Neural cell (in vitro differentiated cells): ENCODE data around the gene ARHGAP5.

Experiments
- EP300 ChIP-seq: fragments of 450-650 bp; conservative IDR thresholded peaks from 2 replicates; pipeline ENCODE4 v1.6.1; 2014; ENCODE audit warnings: antibody characterized with exemption, mild to moderate bottlenecking, moderate library complexity; ENCODE audit not compliant: poor library complexity, severe bottlenecking
- EZH2 ChIP-seq: fragments of 200-600, 300-800 bp; shearing (Covaris generic), sonication (generic); IDR thresholded peaks from 2 replicates; pipeline ENCODE4 v1.6.1; 2014; ENCODE audit warnings: antibody characterized with exemption, low read length, borderline replicate concordance, mild to moderate bottlenecking; ENCODE audit not compliant: insufficient read depth, poor library complexity, severe bottlenecking
- MXI1 ChIP-seq: fragments of 450-650 bp; conservative IDR thresholded peaks from 2 replicates; pipeline ENCODE4 v1.6.1; 2014; ENCODE audit warnings: antibody characterized with exemption, mild to moderate bottlenecking; ENCODE audit not compliant: poor library complexity, severe bottlenecking
- POLR2AphosphoS5 ChIP-seq: IDR thresholded peaks from 2 replicates; pipeline ENCODE4 v1.6.1; 2012
- RAD21 ChIP-seq: fragments of 450-650 bp; conservative IDR thresholded peaks from 2 replicates; pipeline ENCODE4 v1.6.1; 2014; ENCODE audit warnings: antibody characterized with exemption, mild to moderate bottlenecking, moderate library complexity
- SMC3 ChIP-seq: fragments of 450-650 bp; conservative IDR thresholded peaks from 2 replicates; pipeline ENCODE4 v1.6.1; 2014; ENCODE audit warnings: antibody characterized with exemption, mild to moderate bottlenecking, moderate library complexity; ENCODE audit not compliant: poor library complexity
- TAF1 ChIP-seq: IDR thresholded peaks from 2 replicates; pipeline ENCODE4 v1.6.1; 2012; ENCODE audit warnings: low read depth
- TF ChIP-seq, protein P1 (sequence below): fragments of 450-650 bp; IDR thresholded peaks from 2 replicates; pipeline ENCODE4 v1.5.1; 2014; ENCODE audit warnings: antibody characterized with exemption, mild to moderate bottlenecking, moderate library complexity; ENCODE audit not compliant: poor library complexity, severe bottlenecking
- TF ChIP-seq, protein P2 (sequence below): IDR thresholded peaks from 2 replicates; pipeline ENCODE4 v1.6.1; 2012; ENCODE audit warnings: borderline replicate concordance

DNA sequence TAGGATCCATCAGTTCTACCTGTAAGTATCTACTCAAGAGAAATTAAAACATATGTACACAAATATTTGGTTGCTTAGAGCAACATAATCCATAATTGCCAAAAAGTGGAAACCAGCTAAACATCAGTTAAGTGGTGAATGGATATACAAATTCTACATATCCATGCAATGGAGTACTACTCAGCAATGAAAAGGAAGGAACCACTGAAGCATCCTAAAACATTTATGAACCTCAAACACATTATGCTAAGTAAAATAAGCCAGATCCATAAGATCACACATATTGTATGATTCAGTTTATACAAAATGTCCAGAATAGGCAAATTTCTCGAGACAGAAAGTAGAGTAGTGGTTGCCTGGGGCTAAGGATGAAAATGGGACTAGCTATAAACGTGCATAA, 8.4 kb upstream of the ARHGAP5 start:
- TF ChIP-seq, protein P1, sequence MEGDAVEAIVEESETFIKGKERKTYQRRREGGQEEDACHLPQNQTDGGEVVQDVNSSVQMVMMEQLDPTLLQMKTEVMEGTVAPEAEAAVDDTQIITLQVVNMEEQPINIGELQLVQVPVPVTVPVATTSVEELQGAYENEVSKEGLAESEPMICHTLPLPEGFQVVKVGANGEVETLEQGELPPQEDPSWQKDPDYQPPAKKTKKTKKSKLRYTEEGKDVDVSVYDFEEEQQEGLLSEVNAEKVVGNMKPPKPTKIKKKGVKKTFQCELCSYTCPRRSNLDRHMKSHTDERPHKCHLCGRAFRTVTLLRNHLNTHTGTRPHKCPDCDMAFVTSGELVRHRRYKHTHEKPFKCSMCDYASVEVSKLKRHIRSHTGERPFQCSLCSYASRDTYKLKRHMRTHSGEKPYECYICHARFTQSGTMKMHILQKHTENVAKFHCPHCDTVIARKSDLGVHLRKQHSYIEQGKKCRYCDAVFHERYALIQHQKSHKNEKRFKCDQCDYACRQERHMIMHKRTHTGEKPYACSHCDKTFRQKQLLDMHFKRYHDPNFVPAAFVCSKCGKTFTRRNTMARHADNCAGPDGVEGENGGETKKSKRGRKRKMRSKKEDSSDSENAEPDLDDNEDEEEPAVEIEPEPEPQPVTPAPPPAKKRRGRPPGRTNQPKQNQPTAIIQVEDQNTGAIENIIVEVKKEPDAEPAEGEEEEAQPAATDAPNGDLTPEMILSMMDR = no peak
- no peak for TF ChIP-seq TAF1
- no peak for TF ChIP-seq EP300
- TF ChIP-seq MXI1 = no peak
- TF ChIP-seq POLR2AphosphoS5 = no peak
- TF ChIP-seq, protein P2, sequence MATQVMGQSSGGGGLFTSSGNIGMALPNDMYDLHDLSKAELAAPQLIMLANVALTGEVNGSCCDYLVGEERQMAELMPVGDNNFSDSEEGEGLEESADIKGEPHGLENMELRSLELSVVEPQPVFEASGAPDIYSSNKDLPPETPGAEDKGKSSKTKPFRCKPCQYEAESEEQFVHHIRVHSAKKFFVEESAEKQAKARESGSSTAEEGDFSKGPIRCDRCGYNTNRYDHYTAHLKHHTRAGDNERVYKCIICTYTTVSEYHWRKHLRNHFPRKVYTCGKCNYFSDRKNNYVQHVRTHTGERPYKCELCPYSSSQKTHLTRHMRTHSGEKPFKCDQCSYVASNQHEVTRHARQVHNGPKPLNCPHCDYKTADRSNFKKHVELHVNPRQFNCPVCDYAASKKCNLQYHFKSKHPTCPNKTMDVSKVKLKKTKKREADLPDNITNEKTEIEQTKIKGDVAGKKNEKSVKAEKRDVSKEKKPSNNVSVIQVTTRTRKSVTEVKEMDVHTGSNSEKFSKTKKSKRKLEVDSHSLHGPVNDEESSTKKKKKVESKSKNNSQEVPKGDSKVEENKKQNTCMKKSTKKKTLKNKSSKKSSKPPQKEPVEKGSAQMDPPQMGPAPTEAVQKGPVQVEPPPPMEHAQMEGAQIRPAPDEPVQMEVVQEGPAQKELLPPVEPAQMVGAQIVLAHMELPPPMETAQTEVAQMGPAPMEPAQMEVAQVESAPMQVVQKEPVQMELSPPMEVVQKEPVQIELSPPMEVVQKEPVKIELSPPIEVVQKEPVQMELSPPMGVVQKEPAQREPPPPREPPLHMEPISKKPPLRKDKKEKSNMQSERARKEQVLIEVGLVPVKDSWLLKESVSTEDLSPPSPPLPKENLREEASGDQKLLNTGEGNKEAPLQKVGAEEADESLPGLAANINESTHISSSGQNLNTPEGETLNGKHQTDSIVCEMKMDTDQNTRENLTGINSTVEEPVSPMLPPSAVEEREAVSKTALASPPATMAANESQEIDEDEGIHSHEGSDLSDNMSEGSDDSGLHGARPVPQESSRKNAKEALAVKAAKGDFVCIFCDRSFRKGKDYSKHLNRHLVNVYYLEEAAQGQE = no peak
- no peak for TF ChIP-seq RAD21
- no peak for TF ChIP-seq EZH2
- no peak for TF ChIP-seq SMC3
